ENCODE measurements around the gene AQP3.
A peak's percentile ranks its signal among the peaks of the same experiment; 100 is the strongest.

AQP3 gene

GRCh38 chr9:33480106-33480505 is 32.7 kb upstream of the AQP3 start:
- Histone ChIP-seq H3K27me3 (ENCODE audit: low read depth, low read length) (no peaks in the 10 kb centered on the region), H3K36me3 (replicated peaks; ENCODE audit: low read depth, low read length) (no peaks in the 10 kb centered on the region), H3K79me2 (ENCODE audit: low read length) (no peaks in the 10 kb centered on the region), H3K9me3 (ENCODE audit: insufficient read depth, low read length) (no peaks in the 10 kb centered on the region), H2AFZ (ENCODE audit: low read depth, low read length) (no peak overlapping the region), H3K9ac (ENCODE audit: low read length) (no peak overlapping the region), H3K27ac (ENCODE audit: low read length) (no peak overlapping the region), H3K4me2 (ENCODE audit: low read length) (no peak overlapping the region), H3K4me1 (ENCODE audit: low read length) (no peaks in the 10 kb centered on the region), H4K20me1 (ENCODE audit: insufficient read depth, low read length) (no peaks in the 10 kb centered on the region), H3K4me3 (ENCODE audit: low read length) (no peak overlapping the region)
- TF ChIP-seq EZH2phosphoT487 (IDR thresholded peaks at IDR 0.05; ENCODE audit: low read depth) (no peak), CTCF (IDR thresholded peaks at IDR 0.05; ENCODE audit: low read depth, low read length) (no peak)

GRCh38 chr9:33476503-33476902 is 29.1 kb upstream of the AQP3 start:
- no peaks in the 10 kb centered on the region for H3K27me3 ChIP-seq (ENCODE audit: low read depth, low read length)
- no peak overlapping the region for H3K27ac ChIP-seq (ENCODE audit: low read length)
- no peak for TF ChIP-seq CTCF (IDR thresholded peaks at IDR 0.05; ENCODE audit: low read depth, low read length)
- no peaks in the 10 kb centered on the region for H3K9me3 ChIP-seq (ENCODE audit: insufficient read depth, low read length)
- H3K4me3 ChIP-seq (ENCODE audit: low read length): no peak overlapping the region
- H3K79me2 ChIP-seq (ENCODE audit: low read length): peaks cover 26% of the 10 kb centered on the region
- H3K4me1 ChIP-seq (ENCODE audit: low read length): peaks cover 14% of the 10 kb centered on the region
- no peak overlapping the region for H3K9ac ChIP-seq (ENCODE audit: low read length)
- H3K36me3 ChIP-seq (replicated peaks; ENCODE audit: low read depth, low read length): peaks cover 9% of the 10 kb centered on the region
- H4K20me1 ChIP-seq (ENCODE audit: insufficient read depth, low read length): no peaks in the 10 kb centered on the region
- H2AFZ ChIP-seq (ENCODE audit: low read depth, low read length): no peak overlapping the region
- H3K4me2 ChIP-seq (ENCODE audit: low read length): no peak overlapping the region

GRCh38 chr9:33475357-33475756 is 28.0 kb upstream of the AQP3 start:
- Histone ChIP-seq H3K4me2 (ENCODE audit: low read length) (no peak overlapping the region), H3K79me2 (ENCODE audit: low read length) (peaks cover 30% of the 10 kb centered on the region), H3K4me1 (ENCODE audit: low read length) (peaks cover 14% of the 10 kb centered on the region), H3K36me3 (replicated peaks; ENCODE audit: low read depth, low read length) (peaks cover 13% of the 10 kb centered on the region), H3K27me3 (ENCODE audit: low read depth, low read length) (no peaks in the 10 kb centered on the region), H2AFZ (ENCODE audit: low read depth, low read length) (no peak overlapping the region), H3K9me3 (ENCODE audit: insufficient read depth, low read length) (no peaks in the 10 kb centered on the region), H3K9ac (ENCODE audit: low read length) (no peak overlapping the region), H3K27ac (ENCODE audit: low read length) (no peak overlapping the region), H4K20me1 (ENCODE audit: insufficient read depth, low read length) (no peaks in the 10 kb centered on the region), H3K4me3 (ENCODE audit: low read length) (no peak overlapping the region)
- TF ChIP-seq EZH2phosphoT487 (IDR thresholded peaks at IDR 0.05; ENCODE audit: low read depth) (no peak), CTCF (IDR thresholded peaks at IDR 0.05; ENCODE audit: low read depth, low read length) (no peak)

GRCh38 chr9:33473643-33474352 is 26.4 kb upstream of the AQP3 start, which contains the start of gene NOL6:
NOL6 (minus strand) TSS chr9:33473924; CDS start chr9:33473842, 82 bp downstream.
- H3K79me2 ChIP-seq (ENCODE audit: low read length): peaks cover 30% of the 10 kb centered on the region
- no peaks in the 10 kb centered on the region for H4K20me1 ChIP-seq (ENCODE audit: insufficient read depth, low read length)
- H3K27ac ChIP-seq (ENCODE audit: low read length): peak within 1 kb of the TSS; percentile 2; the same call in 1 of the 2 replicates
- peak within 1 kb of the TSS; percentile 94 for H3K4me3 ChIP-seq (ENCODE audit: low read length)
- H3K4me2 ChIP-seq (ENCODE audit: low read length): peak within 1 kb of the TSS; percentile 81
- H3K27me3 ChIP-seq (ENCODE audit: low read depth, low read length): no peaks in the 10 kb centered on the region
- peaks cover 14% of the 10 kb centered on the region for H3K4me1 ChIP-seq (ENCODE audit: low read length)
- no peak for TF ChIP-seq EZH2phosphoT487 (IDR thresholded peaks at IDR 0.05; ENCODE audit: low read depth)
- peaks cover 23% of the 10 kb centered on the region for H3K36me3 ChIP-seq (replicated peaks; ENCODE audit: low read depth, low read length)
- H3K9ac ChIP-seq (ENCODE audit: low read length): peak within 1 kb of the TSS; percentile 84
- peak within 1 kb of the TSS; percentile 78; the same call in 1 of the 2 replicates for H2AFZ ChIP-seq (ENCODE audit: low read depth, low read length)
- no peaks in the 10 kb centered on the region for H3K9me3 ChIP-seq (ENCODE audit: insufficient read depth, low read length)

Measured in OCI-LY3 (cell line).